Transverse colon (tissue), 4 donors: ENCODE measurements around the gene RRP1B. TPM values are rescaled to one million over a fixed set of nuclear protein-coding genes. Genes with fewer than 3 reads are reported as not detected.
"Not testable (repeated sequence)": the region's sequence is repeated elsewhere in the genome, so short reads cannot be mapped to it uniquely, and the experiment has no call there.

Experiments used
- DNase-seq: peaks from one replicate; pipeline ENCODE4 v3.0.0-alpha.2; 2019
- H3K27ac ChIP-seq, 4 donors: fragments of 200-600 bp; sonication (generic); 2 replicates each; pipeline ENCODE4 v1.5.1; 2016 to 2018; ENCODE audit warnings: inconsistent platforms in 4 of 4
- H3K27me3 ChIP-seq: fragments of 200-600 bp; sonication (generic); 2 replicates; pipeline ENCODE4 v1.5.1; 2017; ENCODE audit warnings: inconsistent platforms
- H3K36me3 ChIP-seq, 4 donors: fragments of 200-600 bp; sonication (generic); 2 replicates each; pipeline ENCODE4 v1.5.1; 2017 to 2019; ENCODE audit warnings: inconsistent platforms in 4 of 4
- H3K4me1 ChIP-seq, 4 donors: fragments of 200-600 bp; sonication (generic); 2 replicates each; pipeline ENCODE4 v1.5.1; 2017 to 2020; ENCODE audit warnings: inconsistent platforms in 4 of 4
- H3K4me3 ChIP-seq, 4 donors: fragments of 200-600 bp; sonication (generic); 1 replicate in 1 of 4; 2 replicates in 3 of 4; pipeline versions ENCODE4 v1.5.1 to v1.6.1; 2017 to 2019; ENCODE audit warnings: inconsistent platforms in 4 of 4
- H3K9me3 ChIP-seq, 2 donors: fragments of 200-600 bp; sonication (generic); 2 replicates each; pipeline ENCODE4 v1.5.1; 2017 to 2019; ENCODE audit warnings: inconsistent platforms in 2 of 2
- CTCF ChIP-seq, 5 experiments: fragments of 200-600 bp in 3 of 5; fragments of 450-650 bp in 2 of 5; sonication (generic) in 3 of 5; IDR thresholded peaks; 1 replicate in 2 of 5; 2 replicates in 3 of 5; pipeline ENCODE4 v1.5.1; 2016 to 2017; ENCODE audit warnings: antibody characterized with exemption in 5 of 5, inconsistent platforms in 3 of 5, mild to moderate bottlenecking in 2 of 5, moderate library complexity in 1 of 5
- EP300 ChIP-seq: sonication (generic); formaldehyde crosslinking; IDR thresholded peaks from one replicate; pipeline ENCODE4 v1.6.1; 2017; ENCODE audit warnings: antibody characterized with exemption, low read depth
- POLR2A ChIP-seq: fragments of 450-650 bp; IDR thresholded peaks from one replicate; pipeline ENCODE4 v1.6.1; 2016; ENCODE audit warnings: antibody characterized with exemption, mild to moderate bottlenecking, moderate library complexity
- POLR2AphosphoS5 ChIP-seq, 3 donors: sonication (generic); formaldehyde crosslinking; IDR thresholded peaks; one replicate each; pipeline ENCODE4 v1.6.1; 2016; ENCODE audit warnings: antibody characterized with exemption in 3 of 3
- WGBS, 2 donors: methylation state at CpG; one replicate each; pipeline ENCODE4 v1.1.5; 2018; ENCODE audit warnings: low coverage in 1 of 2; 5-methylcytosine and 5-hydroxymethylcytosine counted together
- in situ Hi-C, 4 donors: fragments of 200-750 bp; cut with MboI; loops; one replicate each; pipeline versions ENCODE4 v1.15.0 to v1.15.1; 2017; ENCODE audit warnings: low sequenced_read_pairs in 3 of 4, low pct_ligation_motif_present in 1 of 4, low pct_unique_long_range_greater_than_20kb in 1 of 4
- intact Hi-C: fragments of 100-400 bp; cut with DNase I; formaldehyde crosslinking; loops from one replicate; pipeline ENCODE4 v1.15.1; 2023; ENCODE audit warnings: low total_unique reads
- total RNA-seq, 4 donors: library from RNA; depleted of rRNA; stranded (reverse); fragments of >200 nt; gene quantifications; one replicate each; pipeline ENCODE4 v1.1.0, GENCODE V29; 2016

The RRP1B gene
- total RNA-seq, 4 donors from 2014 or later: 6.0 to 15.4 (median 12.0) TPM

- Histone ChIP-seq H3K4me1 (peaks cover 14 to 38% (median 18%) of the 10 kb centered on the region in 4 donors), H3K27ac (no peak overlapping the region), H3K36me3 (no peaks in the 10 kb centered on the region), H3K9me3 (no peaks in the 10 kb centered on the region), H3K27me3 (no peaks in the 10 kb centered on the region), H3K4me3 (no peak overlapping the region)
- DNase-seq: no peak
- 86 to 94% methylated on average over 5 of the region's 5 CpGs for WGBS, 2 donors
- in situ Hi-C loops (no loop called here), intact Hi-C loops (no loop called here)
- TF ChIP-seq POLR2A (no peak), POLR2AphosphoS5 (IDR thresholded peaks at IDR 0.05) (no peak), EP300 (no peak), CTCF (IDR thresholded peaks at IDR 0.05) (no peak)
Observed at GRCh38 chr21:43614839-43615238, 44.5 kb upstream of the RRP1B start.

GRCh38 chr21:43616861-43617260 is 42.5 kb upstream of the RRP1B start:
- H3K36me3 ChIP-seq, H3K4me3 ChIP-seq, H3K27me3 ChIP-seq, H3K27ac ChIP-seq, in situ Hi-C loops, intact Hi-C loops, DNase-seq: not testable (repeated sequence)
- peaks cover 15 to 17% of the 10 kb centered on the region in 2 donors for H3K9me3 ChIP-seq
- peaks cover under 1 to 18% (median 7%) of the 10 kb centered on the region in 4 donors for H3K4me1 ChIP-seq
- 76 to 80% methylated on average over 3 of the region's 3 CpGs for WGBS, 2 donors

- Histone ChIP-seq H3K4me3 (no peak overlapping the region), H3K36me3 (no peaks in the 10 kb centered on the region), H3K4me1 (peaks cover 0 to 14% (median 5%) of the 10 kb centered on the region in 4 donors), H3K9me3 (peaks cover 15 to 17% of the 10 kb centered on the region in 2 donors), H3K27me3 (no peaks in the 10 kb centered on the region), H3K27ac (peak overlapping the region; percentile 76 to 86 (median 80))
- 57 to 75% methylated on average over 3 to 4 of the region's 4 CpGs for WGBS, 2 donors
- peak; percentile 73 for DNase-seq
- intact Hi-C loops: no loop called here
- TF ChIP-seq EP300 (no peak), POLR2AphosphoS5 (IDR thresholded peaks at IDR 0.05) (peak in 2 of 3 donors; percentile 34 to 67), CTCF (IDR thresholded peaks at IDR 0.05) (no peak), POLR2A (no peak)
- in situ Hi-C loops: no loop called here
Observed at GRCh38 chr21:43618940-43619339, 40.4 kb upstream of the RRP1B start.

GRCh38 chr21:43619344-43619743 is 40.0 kb upstream of the RRP1B start:
- intact Hi-C loops: no loop called here
- in situ Hi-C loops: no loop called here
- Histone ChIP-seq H3K4me1 (peaks cover 0 to 14% (median 5%) of the 10 kb centered on the region in 4 donors), H3K27me3 (no peaks in the 10 kb centered on the region), H3K4me3 (no peak overlapping the region), H3K36me3 (no peaks in the 10 kb centered on the region), H3K9me3 (peaks cover 15 to 17% of the 10 kb centered on the region in 2 donors), H3K27ac (peak overlapping the region; percentile 76 to 86 (median 80))
- 63 to 68% methylated on average over 3 to 4 of the region's 4 CpGs for WGBS, 2 donors
- DNase-seq: no peak
- TF ChIP-seq POLR2A (no peak), CTCF (IDR thresholded peaks at IDR 0.05) (no peak), POLR2AphosphoS5 (IDR thresholded peaks at IDR 0.05) (no peak), EP300 (no peak)

GRCh38 chr21:43619856-43620255 is 39.5 kb upstream of the RRP1B start:
- Histone ChIP-seq H3K4me3 (no peak overlapping the region), H3K27ac (peak overlapping the region; percentile 76 to 86 (median 80)), H3K27me3 (no peaks in the 10 kb centered on the region), H3K36me3 (no peaks in the 10 kb centered on the region), H3K4me1 (peaks cover 0 to 14% (median 5%) of the 10 kb centered on the region in 4 donors), H3K9me3 (peaks cover 15 to 17% of the 10 kb centered on the region in 2 donors)
- no peak for TF ChIP-seq EP300
- no peak for TF ChIP-seq POLR2AphosphoS5 (IDR thresholded peaks at IDR 0.05)
- TF ChIP-seq CTCF (IDR thresholded peaks at IDR 0.05): peak; percentile 8 to 48 (median 27)
- intact Hi-C loops: no loop called here
- DNase-seq: no peak
- 68 to 74% methylated on average over 3 to 4 of the region's 4 CpGs for WGBS, 2 donors
- in situ Hi-C loops: no loop called here
